Mesendoderm (in vitro differentiated cells): ENCODE data around the gene DNM1L.

Experiments used
- DNase-seq: peaks from one replicate; pipeline ENCODE4 v3.0.0; 2013
- H2AK5ac ChIP-seq: 2 replicates; pipeline ENCODE4 v1.6.1; 2013; ENCODE audit warnings: low read length, inconsistent platforms
- H2BK120ac ChIP-seq: 2 replicates; pipeline ENCODE4 v1.6.1; 2013; ENCODE audit warnings: low read depth, mild to moderate bottlenecking, low read length, moderate library complexity, mixed read lengths
- H2BK15ac ChIP-seq: replicated peaks from 2 replicates; pipeline ENCODE4 v1.6.1; 2013; ENCODE audit warnings: low read depth, mild to moderate bottlenecking, moderate library complexity
- H2BK5ac ChIP-seq: 2 replicates; pipeline ENCODE4 v1.6.1; 2013; ENCODE audit warnings: low read length, inconsistent platforms
- H3K18ac ChIP-seq: 2 replicates; pipeline ENCODE4 v1.6.1; 2013; ENCODE audit warnings: mild to moderate bottlenecking, low read length, mixed read lengths
- H3K23ac ChIP-seq: one replicate; pipeline ENCODE4 v1.6.1; 2013; ENCODE audit warnings: low read length
- H3K27ac ChIP-seq: 2 replicates; pipeline ENCODE4 v1.5.1; 2013; ENCODE audit warnings: low read depth, mild to moderate bottlenecking, inconsistent platforms, low read length, moderate library complexity
- H3K27me3 ChIP-seq: 2 replicates; pipeline ENCODE4 v1.6.1; 2013; ENCODE audit warnings: low read length, control low read depth, mild to moderate bottlenecking, inconsistent platforms; ENCODE audit not compliant: insufficient read depth, poor library complexity
- H3K36me3 ChIP-seq: 2 replicates; pipeline ENCODE4 v1.6.1; 2013; ENCODE audit warnings: low read length, inconsistent platforms; ENCODE audit not compliant: control insufficient read depth, insufficient read depth
- H3K4ac ChIP-seq: one replicate; pipeline ENCODE4 v1.6.1; 2013; ENCODE audit warnings: low read depth, mild to moderate bottlenecking, low read length, moderate library complexity
- H3K4me1 ChIP-seq: 2 replicates; pipeline ENCODE4 v1.6.1; 2013; ENCODE audit warnings: low read depth, low read length, inconsistent platforms; ENCODE audit not compliant: control insufficient read depth
- H3K4me2 ChIP-seq: 2 replicates; pipeline ENCODE4 v1.6.1; 2013; ENCODE audit warnings: low read length
- H3K4me3 ChIP-seq: 2 replicates; pipeline ENCODE4 v1.5.1; 2013; ENCODE audit warnings: mild to moderate bottlenecking, low read length
- H3K56ac ChIP-seq: one replicate; pipeline ENCODE4 v1.6.1; 2013; ENCODE audit warnings: low read length
- H3K79me1 ChIP-seq: 2 replicates; pipeline ENCODE4 v1.6.1; 2013; ENCODE audit warnings: low read length, inconsistent platforms
- H3K79me2 ChIP-seq: 2 replicates; pipeline ENCODE4 v1.6.1; 2013; ENCODE audit warnings: mild to moderate bottlenecking, low read length; ENCODE audit not compliant: control insufficient read depth, insufficient read depth
- H3K9ac ChIP-seq: 2 replicates; pipeline ENCODE4 v1.6.1; 2013; ENCODE audit warnings: low read length, inconsistent platforms
- H4K5ac ChIP-seq: one replicate; pipeline ENCODE4 v1.6.1; 2013; ENCODE audit warnings: low read length
- H4K8ac ChIP-seq: one replicate; pipeline ENCODE4 v1.6.1; 2013; ENCODE audit warnings: low read depth, mild to moderate bottlenecking, control low read depth, low read length, moderate library complexity
- WGBS: extraction: QIAGEN DNeasy Blood & Tissue Kit; methylation state at CpG from one replicate; pipeline ENCODE4 v1.1.7; 2013; ENCODE audit warnings: low lambda C conversion rate, missing lambda C conversion rate; ENCODE audit not compliant: insufficient coverage; ENCODE audit errors: extremely low coverage; 5-methylcytosine and 5-hydroxymethylcytosine counted together

Gene DNM1L

GRCh38 chr12:32651151-32651955, 27.7 kb upstream of the DNM1L start:
- Histone ChIP-seq H3K9ac (no peak overlapping the region), H3K4ac (peak overlapping the region; percentile 12), H2AK5ac (no peak overlapping the region), H3K79me2 (no peaks in the 10 kb centered on the region), H3K79me1 (no peaks in the 10 kb centered on the region), H3K4me1 (no peaks in the 10 kb centered on the region), H3K36me3 (no peaks in the 10 kb centered on the region), H3K23ac (no peak overlapping the region), H2BK120ac (no peak overlapping the region), H3K4me3 (no peak overlapping the region), H2BK15ac (no peak overlapping the region), H3K27me3 (no peaks in the 10 kb centered on the region), H3K4me2 (no peak overlapping the region), H3K18ac (no peak overlapping the region), H4K8ac (no peak overlapping the region), H2BK5ac (no peak overlapping the region), H4K5ac (no peak overlapping the region), H3K56ac (no peak overlapping the region), H3K27ac (no peak overlapping the region)
- no CpG with 5 or more reads among the region's 5 CpGs for WGBS
- DNase-seq, result no peak

GRCh38 chr12:32651956-32652210, 27.2 kb upstream of the DNM1L start:
- H3K79me1 ChIP-seq, result no peaks in the 10 kb centered on the region
- no peak overlapping the region for H3K4me2 ChIP-seq
- no peak overlapping the region for H2AK5ac ChIP-seq
- H2BK15ac ChIP-seq, result no peak overlapping the region
- no peak overlapping the region for H3K23ac ChIP-seq
- H3K4me1 ChIP-seq, result no peaks in the 10 kb centered on the region
- no peak overlapping the region for H3K56ac ChIP-seq
- no peak overlapping the region for H3K18ac ChIP-seq
- no peaks in the 10 kb centered on the region for H3K79me2 ChIP-seq
- H2BK120ac ChIP-seq, result no peak overlapping the region
- H3K27me3 ChIP-seq, result no peaks in the 10 kb centered on the region
- DNase-seq, result no peak
- H4K5ac ChIP-seq, result no peak overlapping the region
- H3K9ac ChIP-seq, result no peak overlapping the region
- H3K4me3 ChIP-seq, result no peak overlapping the region
- no peak overlapping the region for H4K8ac ChIP-seq
- H3K4ac ChIP-seq, result no peak overlapping the region
- no peaks in the 10 kb centered on the region for H3K36me3 ChIP-seq
- no CpG with 5 or more reads among the region's 4 CpGs for WGBS
- no peak overlapping the region for H2BK5ac ChIP-seq
- H3K27ac ChIP-seq, result no peak overlapping the region

- Histone ChIP-seq H2AK5ac (no peak overlapping the region), H3K18ac (no peak overlapping the region), H3K4me2 (no peak overlapping the region), H3K79me1 (no peaks in the 10 kb centered on the region), H3K79me2 (no peaks in the 10 kb centered on the region), H3K9ac (no peak overlapping the region), H3K4ac (no peak overlapping the region), H3K23ac (no peak overlapping the region), H2BK120ac (no peak overlapping the region), H2BK5ac (no peak overlapping the region), H2BK15ac (no peak overlapping the region), H4K5ac (no peak overlapping the region), H3K4me3 (no peak overlapping the region), H4K8ac (no peak overlapping the region), H3K4me1 (no peaks in the 10 kb centered on the region), H3K27ac (no peak overlapping the region), H3K56ac (no peak overlapping the region), H3K27me3 (no peaks in the 10 kb centered on the region), H3K36me3 (no peaks in the 10 kb centered on the region)
- WGBS, result no CpG with 5 or more reads among the region's 6 CpGs
- DNase-seq, result peak; percentile 13
Measured at GRCh38 chr12:32659908-32660440, 19.1 kb upstream of the DNM1L start.

GRCh38 chr12:32661706-32662105, 17.4 kb upstream of the DNM1L start:
- no peaks in the 10 kb centered on the region for H3K36me3 ChIP-seq
- H2BK120ac ChIP-seq, result no peak overlapping the region
- no peaks in the 10 kb centered on the region for H3K79me2 ChIP-seq
- H4K5ac ChIP-seq, result no peak overlapping the region
- H3K23ac ChIP-seq, result no peak overlapping the region
- no peak for DNase-seq
- H3K27me3 ChIP-seq, result no peaks in the 10 kb centered on the region
- H3K4me2 ChIP-seq, result no peak overlapping the region
- no peak overlapping the region for H2AK5ac ChIP-seq
- H3K9ac ChIP-seq, result no peak overlapping the region
- H3K79me1 ChIP-seq, result no peaks in the 10 kb centered on the region
- no peak overlapping the region for H3K4me3 ChIP-seq
- H4K8ac ChIP-seq, result no peak overlapping the region
- H2BK15ac ChIP-seq, result no peak overlapping the region
- no CpG with 5 or more reads among the region's 7 CpGs for WGBS
- H3K4ac ChIP-seq, result no peak overlapping the region
- H2BK5ac ChIP-seq, result no peak overlapping the region
- no peak overlapping the region for H3K27ac ChIP-seq
- H3K18ac ChIP-seq, result no peak overlapping the region
- no peaks in the 10 kb centered on the region for H3K4me1 ChIP-seq
- no peak overlapping the region for H3K56ac ChIP-seq

- no CpG with 5 or more reads among the region's 2 CpGs for WGBS
Measured at GRCh38 chr12:32662665-32663064, 16.4 kb upstream of the DNM1L start.

GRCh38 chr12:32666018-32666417, 13.1 kb upstream of the DNM1L start:
- no peak overlapping the region for H3K4me2 ChIP-seq

More at GRCh38 chr12:32662665-32663064, 16.4 kb upstream of the DNM1L start:
- Histone ChIP-seq H3K79me2 (no peaks in the 10 kb centered on the region), H3K79me1 (no peaks in the 10 kb centered on the region), H3K4ac (no peak overlapping the region), H3K36me3 (no peaks in the 10 kb centered on the region), H3K4me1 (no peaks in the 10 kb centered on the region), H3K56ac (no peak overlapping the region), H3K4me2 (no peak overlapping the region), H4K5ac (no peak overlapping the region), H2BK5ac (no peak overlapping the region), H3K23ac (no peak overlapping the region), H3K18ac (no peak overlapping the region), H3K27me3 (no peaks in the 10 kb centered on the region), H4K8ac (no peak overlapping the region), H3K4me3 (no peak overlapping the region), H2BK120ac (no peak overlapping the region), H3K27ac (no peak overlapping the region), H2BK15ac (no peak overlapping the region), H2AK5ac (no peak overlapping the region), H3K9ac (no peak overlapping the region)
- peak; percentile 64 for DNase-seq

More at GRCh38 chr12:32666018-32666417, 13.1 kb upstream of the DNM1L start:
- Histone ChIP-seq H3K36me3 (no peaks in the 10 kb centered on the region), H3K56ac (no peak overlapping the region), H2AK5ac (no peak overlapping the region), H3K9ac (no peak overlapping the region), H3K27me3 (no peaks in the 10 kb centered on the region), H3K4me3 (no peak overlapping the region), H3K4ac (no peak overlapping the region), H2BK5ac (no peak overlapping the region), H3K27ac (no peak overlapping the region), H4K5ac (no peak overlapping the region), H3K23ac (no peak overlapping the region), H3K79me1 (no peaks in the 10 kb centered on the region), H3K79me2 (no peaks in the 10 kb centered on the region), H4K8ac (no peak overlapping the region), H2BK120ac (no peak overlapping the region), H3K4me1 (no peaks in the 10 kb centered on the region), H2BK15ac (no peak overlapping the region), H3K18ac (no peak overlapping the region)
- WGBS, result no CpG with 5 or more reads among the region's 14 CpGs
- DNase-seq, result no peak
